Neural crest cell (in vitro differentiated cells): Measurements from ENCODE around the gene LRCOL1. TPM values are rescaled to one million over a fixed set of nuclear protein-coding genes. Genes with fewer than 3 reads are reported as not detected.

ENCODE experiments used
- DNase-seq: peaks from one replicate; pipeline ENCODE4 v3.0.0; 2021; ENCODE audit warnings: low read depth, mixed read lengths, low spot score
- H3K27ac Mint-ChIP-seq: one replicate; pipeline ENCODE4 v1.8.0; 2021; ENCODE audit warnings: mild to moderate bottlenecking, mixed read lengths; ENCODE audit not compliant: unreplicated experiment
- H3K27me3 Mint-ChIP-seq: 2 replicates; pipeline ENCODE4 v1.8.0; 2021; ENCODE audit warnings: low read depth, mild to moderate bottlenecking, mixed read lengths
- H3K36me3 Mint-ChIP-seq: 2 replicates; pipeline ENCODE4 v1.8.0; 2021; ENCODE audit warnings: low read depth, mild to moderate bottlenecking, mixed read lengths
- H3K4me1 Mint-ChIP-seq: 2 replicates; pipeline ENCODE4 v1.8.0; 2021; ENCODE audit warnings: mixed read lengths
- H3K4me3 Mint-ChIP-seq: one replicate; pipeline ENCODE4 v1.8.0; 2021; ENCODE audit warnings: mild to moderate bottlenecking, mixed read lengths
- H3K9me3 Mint-ChIP-seq: 2 replicates; pipeline ENCODE4 v1.8.0; 2021; ENCODE audit warnings: mixed read lengths
- CTCF ChIP-seq: fragments of 200-600 bp; sonication (generic); conservative IDR thresholded peaks from 2 replicates; pipeline ENCODE4 v1.5.0; 2021; ENCODE audit warnings: antibody characterized with exemption, mild to moderate bottlenecking
- total RNA-seq: library from RNA; stranded (reverse); gene quantifications from 2 replicates; pipeline ENCODE4 v1.2.1, GENCODE V29; 2021

LRCOL1 gene
- total RNA-seq, 1 donor from 2014 or later: 1.7 TPM

GRCh38 chr12:132582582-132583410 lies 27.6 kb downstream of the LRCOL1 start:
- Mint-ChIP-seq H3K9me3 (no peaks in the 10 kb centered on the region), H3K4me3 (no peak overlapping the region)

GRCh38 chr12:132582058-132582420 lies 28.3 kb downstream of the LRCOL1 start:
- no peak for TF ChIP-seq CTCF
- H3K9me3 Mint-ChIP-seq: no peaks in the 10 kb centered on the region
- no peak overlapping the region for H3K27ac Mint-ChIP-seq
- peaks cover 52% of the 10 kb centered on the region for H3K27me3 Mint-ChIP-seq
- no peak for DNase-seq
- H3K36me3 Mint-ChIP-seq: peaks cover 12% of the 10 kb centered on the region
- H3K4me1 Mint-ChIP-seq: peaks cover 10% of the 10 kb centered on the region
- peak overlapping the region; percentile 51 for H3K4me3 Mint-ChIP-seq

More at GRCh38 chr12:132582582-132583410, 27.6 kb downstream of the LRCOL1 start:
- Mint-ChIP-seq H3K27me3 (peaks cover 52% of the 10 kb centered on the region), H3K4me1 (peaks cover 10% of the 10 kb centered on the region), H3K36me3 (peaks cover 11% of the 10 kb centered on the region), H3K27ac (no peak overlapping the region)
- no peak for DNase-seq
- TF ChIP-seq CTCF: no peak

GRCh38 chr12:132581348-132582057 lies 28.9 kb downstream of the LRCOL1 start:
- peaks cover 12% of the 10 kb centered on the region for H3K36me3 Mint-ChIP-seq
- H3K9me3 Mint-ChIP-seq: no peaks in the 10 kb centered on the region
- no peak overlapping the region for H3K4me3 Mint-ChIP-seq
- no peak for TF ChIP-seq CTCF
- H3K27ac Mint-ChIP-seq: no peak overlapping the region
- peaks cover 8% of the 10 kb centered on the region for H3K4me1 Mint-ChIP-seq
- DNase-seq: no peak
- H3K27me3 Mint-ChIP-seq: peaks cover 50% of the 10 kb centered on the region

GRCh38 chr12:132580701-132581292 lies 29.6 kb downstream of the LRCOL1 start:
- Mint-ChIP-seq H3K4me1 (peaks cover 5% of the 10 kb centered on the region), H3K9me3 (no peaks in the 10 kb centered on the region), H3K27me3 (peaks cover 43% of the 10 kb centered on the region), H3K36me3 (peaks cover 12% of the 10 kb centered on the region), H3K27ac (no peak overlapping the region), H3K4me3 (peak overlapping the region; percentile 2)
- TF ChIP-seq CTCF: no peak
- DNase-seq: no peak

GRCh38 chr12:132579744-132580143 lies 30.6 kb downstream of the LRCOL1 start:
- no peak for TF ChIP-seq CTCF
- Mint-ChIP-seq H3K27ac (no peak overlapping the region), H3K4me1 (peaks cover 5% of the 10 kb centered on the region), H3K4me3 (no peak overlapping the region), H3K27me3 (peaks cover 35% of the 10 kb centered on the region), H3K9me3 (no peaks in the 10 kb centered on the region), H3K36me3 (peaks cover 12% of the 10 kb centered on the region)
- DNase-seq: no peak
